H1 (cell line): ENCODE data around the gene LCMT1. TPM values are rescaled to one million over a fixed set of nuclear protein-coding genes. Genes with fewer than 3 reads are reported as not detected.

ENCODE experiments used
- CTCF ChIA-PET: fragments of 300-600 bp; sonication (Branson Sonifier 250); formaldehyde crosslinking; loops from one replicate; lab custom pipeline; 2021; ENCODE audit not compliant: partially characterized antibody; lab: Charles Lee
- POLR2A ChIA-PET: fragments of 300-600 bp; sonication (Branson Sonifier 250); formaldehyde crosslinking; loops from one replicate; lab custom pipeline; 2021; ENCODE audit warnings: inconsistent platforms; ENCODE audit not compliant: partially characterized antibody; lab: Charles Lee
- DNase-seq, 2 experiments: peaks; one replicate each; pipeline versions ENCODE4 v3.0.0 to v3.0.0-alpha.2; 2010 to 2022; ENCODE audit warnings: low spot score in 2 of 2, low read depth in 1 of 2, mixed read lengths in 1 of 2
- FAIRE-seq: peaks from 2 replicates; lab custom pipeline; 2011; peaks lifted over from hg19 to GRCh38; lab: Jason Lieb, UNC
- H2AFZ ChIP-seq: 2 replicates; pipeline ENCODE4 v1.8.1; 2012; ENCODE audit warnings: low read length, inconsistent platforms
- H2AK5ac ChIP-seq: 2 replicates; pipeline ENCODE4 v1.6.1; 2013; ENCODE audit warnings: low read depth, low read length
- H2BK120ac ChIP-seq: replicated peaks from 2 replicates; pipeline ENCODE3; 2013; ENCODE audit warnings: low read depth, low read length, inconsistent platforms
- H2BK12ac ChIP-seq: 2 replicates; pipeline ENCODE4 v1.6.1; 2013; ENCODE audit warnings: low read depth, low read length
- H2BK15ac ChIP-seq: 2 replicates; pipeline ENCODE4 v1.6.1; 2013; ENCODE audit warnings: low read length
- H2BK20ac ChIP-seq: 2 replicates; pipeline ENCODE4 v1.6.1; 2013; ENCODE audit warnings: low read length
- H2BK5ac ChIP-seq: 2 replicates; pipeline ENCODE4 v1.6.1; 2013; ENCODE audit warnings: low read depth, low read length
- H3K14ac ChIP-seq: 2 replicates; pipeline ENCODE4 v1.6.1; 2013; ENCODE audit warnings: inconsistent platforms; ENCODE audit not compliant: insufficient read length
- H3K18ac ChIP-seq: 2 replicates; pipeline ENCODE4 v1.6.1; 2013; ENCODE audit warnings: low read length; ENCODE audit errors: extremely low read depth
- H3K23ac ChIP-seq: 2 replicates; pipeline ENCODE4 v1.6.1; 2013; ENCODE audit warnings: inconsistent platforms; ENCODE audit not compliant: insufficient read length
- H3K23me2 ChIP-seq: 2 replicates; pipeline ENCODE4 v1.6.1; 2013; ENCODE audit warnings: low read depth, low read length
- H3K27ac ChIP-seq: 2 replicates; pipeline ENCODE4 v1.6.1; 2011; ENCODE audit warnings: low read depth, low read length, inconsistent platforms
- H3K27me3 ChIP-seq, 4 experiments: replicated peaks in 1 of 4; 1 replicate in 1 of 4; 2 replicates in 3 of 4; pipeline versions ENCODE4 v1.6.1 to v1.8.1; 2011 to 2013; ENCODE audit warnings: low read length in 3 of 4, mild to moderate bottlenecking in 3 of 4, inconsistent platforms in 2 of 4, mixed read lengths in 2 of 4, moderate library complexity in 1 of 4; ENCODE audit not compliant: control insufficient read depth in 3 of 4, insufficient read depth in 3 of 4; ENCODE audit errors: extremely low read depth in 1 of 4
- H3K36me3 ChIP-seq, 4 experiments: 2 replicates each; pipeline versions ENCODE4 v1.6.1 to v1.8.1; 2011 to 2013; ENCODE audit warnings: mild to moderate bottlenecking in 4 of 4, low read length in 3 of 4, moderate library complexity in 2 of 4, control low read depth in 1 of 4, inconsistent platforms in 1 of 4; ENCODE audit not compliant: insufficient read depth in 4 of 4, control insufficient read depth in 2 of 4
- H3K4ac ChIP-seq: replicated peaks from 2 replicates; pipeline ENCODE3; 2013; ENCODE audit warnings: low read length, low read depth, mixed read lengths, inconsistent platforms; ENCODE audit not compliant: insufficient read length
- H3K4me1 ChIP-seq, 4 experiments: replicated peaks in 1 of 4; 1 replicate in 1 of 4; 2 replicates in 3 of 4; pipeline versions ENCODE4 v1.6.1 to v1.8.1; 2011 to 2013; ENCODE audit warnings: low read length in 3 of 4, inconsistent platforms in 2 of 4, mixed read lengths in 1 of 4; ENCODE audit not compliant: insufficient read depth in 4 of 4, control insufficient read depth in 3 of 4
- H3K4me2 ChIP-seq, 2 experiments: 2 replicates each; pipeline versions ENCODE4 v1.6.1 to v1.8.1; 2011 to 2013; ENCODE audit warnings: low read depth in 2 of 2, low read length in 2 of 2, control low read depth in 1 of 2, inconsistent platforms in 1 of 2, mild to moderate bottlenecking in 1 of 2; ENCODE audit not compliant: insufficient read depth in 1 of 2
- H3K4me3 ChIP-seq, 4 experiments: fragments of 200-600, 300-600 bp in 1 of 4; sonication (generic), shearing (Covaris generic), sonication (Bioruptor Twin) in 1 of 4; 2 replicates each; pipeline versions ENCODE4 v1.5.1 to v1.8.1; 2011 to 2016; ENCODE audit warnings: low read length in 4 of 4, low read depth in 3 of 4, control low read depth in 2 of 4, inconsistent platforms in 2 of 4, mild to moderate bottlenecking in 2 of 4, mixed read lengths in 1 of 4, moderate library complexity in 1 of 4; ENCODE audit not compliant: insufficient read depth in 2 of 4; ENCODE audit errors: extremely low read depth in 1 of 4
- H3K56ac ChIP-seq: replicated peaks from 2 replicates; pipeline ENCODE3; 2013; ENCODE audit warnings: low read depth, mild to moderate bottlenecking, mixed read lengths, low read length, inconsistent platforms; ENCODE audit not compliant: insufficient read length
- H3K79me1 ChIP-seq: 2 replicates; pipeline ENCODE4 v1.6.1; 2013; ENCODE audit warnings: low read depth, low read length, control low read depth
- H3K79me2 ChIP-seq, 2 experiments: 2 replicates each; pipeline versions ENCODE4 v1.6.1 to v1.8.1; 2012 to 2013; ENCODE audit warnings: low read length in 2 of 2, mild to moderate bottlenecking in 2 of 2, inconsistent platforms in 1 of 2; ENCODE audit not compliant: insufficient read depth in 2 of 2, control insufficient read depth in 1 of 2
- H3K9ac ChIP-seq, 4 experiments: replicated peaks in 1 of 4; 1 replicate in 1 of 4; 2 replicates in 3 of 4; pipeline versions ENCODE4 v1.6.1 to v1.8.1; 2011 to 2013; ENCODE audit warnings: low read depth in 3 of 4, low read length in 3 of 4, control low read depth in 2 of 4, mild to moderate bottlenecking in 2 of 4, moderate library complexity in 2 of 4, inconsistent platforms in 1 of 4; ENCODE audit errors: extremely low read depth in 1 of 4
- H3K9me3 ChIP-seq, 2 experiments: 2 replicates each; pipeline versions ENCODE4 v1.6.1 to v1.8.1; 2012 to 2013; ENCODE audit warnings: mild to moderate bottlenecking in 2 of 2, moderate library complexity in 2 of 2, control low read depth in 1 of 2, inconsistent platforms in 1 of 2, low read depth in 1 of 2, low read length in 1 of 2, mixed read lengths in 1 of 2; ENCODE audit not compliant: insufficient read depth in 2 of 2
- H4K20me1 ChIP-seq, 2 experiments: replicated peaks in 1 of 2; 2 replicates each; pipeline versions ENCODE3 to v1.8.1; 2011 to 2013; ENCODE audit warnings: inconsistent platforms in 2 of 2, low read length in 2 of 2, mild to moderate bottlenecking in 1 of 2; ENCODE audit not compliant: insufficient read depth in 2 of 2, control insufficient read depth in 1 of 2
- H4K5ac ChIP-seq: 2 replicates; pipeline ENCODE4 v1.6.1; 2013; ENCODE audit warnings: low read length, low read depth, mixed read lengths, inconsistent platforms; ENCODE audit not compliant: insufficient read length
- H4K8ac ChIP-seq: 2 replicates; pipeline ENCODE4 v1.8.0; 2013; ENCODE audit warnings: mild to moderate bottlenecking, moderate library complexity, low read length, inconsistent platforms; ENCODE audit not compliant: insufficient read depth; ENCODE audit errors: extremely low read depth
- H4K91ac ChIP-seq: replicated peaks from 2 replicates; pipeline ENCODE3; 2013; ENCODE audit warnings: low read length, mixed read lengths, inconsistent platforms; ENCODE audit not compliant: insufficient read length
- HDAC2 ChIP-seq, 2 experiments: fragments of 300-600 bp in 1 of 2; sonication (generic) in 1 of 2; IDR thresholded peaks; 2 replicates each; pipeline ENCODE4 v1.6.1; 2011 to 2012; ENCODE audit warnings: low read depth in 2 of 2, low read length in 2 of 2, mild to moderate bottlenecking in 2 of 2, moderate library complexity in 2 of 2, borderline replicate concordance in 1 of 2, inconsistent platforms in 1 of 2
- KDM5A ChIP-seq: fragments of 200-600 bp; IDR thresholded peaks from 2 replicates; pipeline ENCODE4 v1.7.1; 2012; ENCODE audit warnings: mild to moderate bottlenecking, low read length, inconsistent platforms, mixed read lengths
- NANOG ChIP-seq: IDR thresholded peaks from 2 replicates; pipeline ENCODE4 v1.6.1; 2011; ENCODE audit warnings: low read length, low read depth, mild to moderate bottlenecking, inconsistent platforms; ENCODE audit not compliant: insufficient read depth, poor library complexity, severe bottlenecking
- POU5F1 ChIP-seq: IDR thresholded peaks from 2 replicates; pipeline ENCODE4 v1.6.1; 2011; ENCODE audit warnings: low read depth, mild to moderate bottlenecking, low read length, moderate library complexity
- WGBS, 2 experiments: shearing (Covaris generic) in 1 of 2; methylation state at CpG; one replicate each; pipeline versions ENCODE4 v1.1.6 to v1.1.7; 2013 to 2015; ENCODE audit warnings: low lambda C conversion rate in 2 of 2, mixed read lengths in 2 of 2, inconsistent platforms in 1 of 2, low coverage in 1 of 2, missing lambda C conversion rate in 1 of 2; ENCODE audit not compliant: insufficient replicate concordance in 2 of 2, insufficient coverage in 1 of 2, insufficient read length in 1 of 2; ENCODE audit errors: extremely low coverage in 1 of 2, missing lambda C conversion rate in 1 of 2; 5-methylcytosine and 5-hydroxymethylcytosine counted together
- polyA plus RNA-seq, 7 experiments: library from polyadenylated mRNA; depleted of rRNA in 3 of 7; stranded (reverse) in 5 of 7; unstranded in 2 of 7; fragments of >200 nt in 5 of 7; fragments of 200-250 nt in 2 of 7; gene quantifications; 1 replicate in 5 of 7; 2 replicates in 1 of 7; 4 replicates in 1 of 7; pipeline versions ENCODE4 v1.2.1 to v1.2.3, GENCODE V29; 2011 to 2013; ENCODE audit warnings: missing spikeins in 2 of 7, mixed read lengths in 2 of 7
- total RNA-seq: library from RNA; stranded (reverse); fragmentation: NEBNext Ultra II Directional; extraction: Animal tissue kit (Norgen Biotek cat#: 25700); gene quantifications from 2 replicates; pipeline ENCODE4 v1.2.1, GENCODE V29; 2021
- TF ChIP-seq, protein P1 (sequence below): IDR thresholded peaks from 2 replicates; pipeline ENCODE4 v1.6.1; 2012; ENCODE audit warnings: low read length, inconsistent platforms

Gene LCMT1
- total and polyA plus RNA-seq, 2 of the 8 experiments (the other 6 are each of a cell fraction or from before 2014, with no cell fraction given) = 61.0 to 80.8 TPM

DNA sequence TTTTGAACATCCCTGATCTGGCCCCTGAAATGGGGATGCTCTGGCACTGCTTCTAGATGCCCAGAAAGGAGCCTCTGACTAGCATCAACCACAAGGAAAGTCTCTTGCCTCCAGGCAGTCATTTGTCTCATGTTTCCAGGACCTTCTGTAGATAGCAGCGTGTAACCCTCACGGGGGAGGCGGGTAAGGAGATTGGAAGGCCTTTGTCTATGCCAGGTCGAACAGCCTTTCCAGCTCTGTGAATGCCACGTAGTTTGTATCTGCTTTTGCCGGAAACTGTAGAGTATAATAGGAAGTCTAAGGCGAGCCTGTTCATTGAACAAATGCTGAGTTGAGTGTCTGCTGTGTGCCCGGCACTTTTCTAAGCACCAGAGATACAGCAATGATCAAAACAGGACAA, 61.3 kb downstream of the LCMT1 start:
- Histone ChIP-seq H4K20me1 (no peaks in the 10 kb centered on the region), H4K5ac (no peak overlapping the region), H2BK120ac (no peak overlapping the region)
- TF ChIP-seq, protein P1, sequence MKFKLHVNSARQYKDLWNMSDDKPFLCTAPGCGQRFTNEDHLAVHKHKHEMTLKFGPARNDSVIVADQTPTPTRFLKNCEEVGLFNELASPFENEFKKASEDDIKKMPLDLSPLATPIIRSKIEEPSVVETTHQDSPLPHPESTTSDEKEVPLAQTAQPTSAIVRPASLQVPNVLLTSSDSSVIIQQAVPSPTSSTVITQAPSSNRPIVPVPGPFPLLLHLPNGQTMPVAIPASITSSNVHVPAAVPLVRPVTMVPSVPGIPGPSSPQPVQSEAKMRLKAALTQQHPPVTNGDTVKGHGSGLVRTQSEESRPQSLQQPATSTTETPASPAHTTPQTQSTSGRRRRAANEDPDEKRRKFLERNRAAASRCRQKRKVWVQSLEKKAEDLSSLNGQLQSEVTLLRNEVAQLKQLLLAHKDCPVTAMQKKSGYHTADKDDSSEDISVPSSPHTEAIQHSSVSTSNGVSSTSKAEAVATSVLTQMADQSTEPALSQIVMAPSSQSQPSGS = no peak
- TF ChIP-seq POU5F1 (no peak), NANOG (no peak), HDAC2 (IDR thresholded peaks at IDR 0.05; ENCODE audit: borderline replicate concordance in 1 of 2, low read depth in 2 of 2, low read length in 2 of 2) (no peak), KDM5A (no peak)
- TF ChIP-seq, all 59 proteins: peak for 0
- Histone ChIP-seq H3K9ac (no peak overlapping the region), H3K23me2 (no peaks in the 10 kb centered on the region), H3K14ac (no peak overlapping the region), H3K56ac (no peak overlapping the region), H3K4me1 (no peaks in the 10 kb centered on the region), H4K91ac (no peak overlapping the region), H2BK20ac (no peak overlapping the region), H2AFZ (no peak overlapping the region), H3K23ac (no peak overlapping the region), H3K4me2 (no peak overlapping the region), H3K27ac (no peak overlapping the region), H3K36me3 (peaks cover 2 to 31% (median 18%) of the 10 kb centered on the region in 4 experiments; a peak in 6 of 8 replicates), H3K79me2 (no peaks in the 10 kb centered on the region), H3K27me3 (no peaks in the 10 kb centered on the region), H3K9me3 (no peaks in the 10 kb centered on the region), H3K79me1 (no peaks in the 10 kb centered on the region), H2BK12ac (no peak overlapping the region), H3K4me3 (no peak overlapping the region), H2AK5ac (no peak overlapping the region), H2BK15ac (no peak overlapping the region), H2BK5ac (no peak overlapping the region), H4K8ac (no peak overlapping the region), H3K18ac (no peak overlapping the region), H3K4ac (no peak overlapping the region)
- POLR2A ChIA-PET = no interaction called here
- no peak for DNase-seq
- CTCF ChIA-PET = interaction anchor here (0.7 kb wide), 1 partner anchor 157 kb away, joined by 4 read pairs; no protein-coding TSS in a partner anchor
- WGBS, 2 experiments = 97% methylated on average over 8 of the region's 8 CpGs; no CpG with 5 or more reads in 1 of the 2 experiments
- no peak for FAIRE-seq
